OCI-LY3 (cell line): Measurements from ENCODE around the gene GJD2.

Experiments used
- H2AFZ ChIP-seq: fragments of 200-600, 300-600 bp; shearing (Covaris generic); 2 replicates; pipeline ENCODE4 v1.6.0; 2014; ENCODE audit warnings: antibody characterized with exemption, low read depth, low read length
- H3K27ac ChIP-seq: fragments of 200-600, 300-600 bp; sonication (generic); 2 replicates; pipeline ENCODE4 v1.5.1; 2014; ENCODE audit warnings: mild to moderate bottlenecking, low read length, moderate library complexity, mixed read lengths
- H3K27me3 ChIP-seq: fragments of 200-600, 300-600 bp; sonication (generic); 2 replicates; pipeline ENCODE4 v1.6.1; 2014; ENCODE audit warnings: low read depth, low read length, mixed read lengths
- H3K36me3 ChIP-seq: fragments of 200-600, 300-600 bp; sonication (generic); replicated peaks from 2 replicates; pipeline ENCODE3; 2014; ENCODE audit warnings: low read depth, low read length, mixed read lengths
- H3K4me1 ChIP-seq: fragments of 300-600, 200-600 bp; sonication (generic); 2 replicates; pipeline ENCODE4 v1.6.1; 2014; ENCODE audit warnings: low read length, mixed read lengths
- H3K4me2 ChIP-seq: fragments of 200-600, 300-600 bp; sonication (generic); 2 replicates; pipeline ENCODE4 v1.6.1; 2014; ENCODE audit warnings: low read length, mixed read lengths
- H3K4me3 ChIP-seq: fragments of 300-600, 200-600 bp; sonication (generic); 2 replicates; pipeline ENCODE4 v1.5.1; 2014; ENCODE audit warnings: antibody characterized with exemption, mild to moderate bottlenecking, low read length, moderate library complexity
- H3K79me2 ChIP-seq: fragments of 300-600, 200-600 bp; shearing (Covaris generic); 2 replicates; pipeline ENCODE4 v1.6.1; 2014; ENCODE audit warnings: mild to moderate bottlenecking, low read length, mixed read lengths
- H3K9ac ChIP-seq: fragments of 300-600, 200-600 bp; shearing (Covaris generic); 2 replicates; pipeline ENCODE4 v1.6.0; 2014; ENCODE audit warnings: mild to moderate bottlenecking, low read length, moderate library complexity
- H3K9me3 ChIP-seq: fragments of 200-600, 300-600 bp; shearing (Covaris generic); 2 replicates; pipeline ENCODE4 v1.6.1; 2014; ENCODE audit warnings: low read length, mixed read lengths; ENCODE audit not compliant: insufficient read depth
- H4K20me1 ChIP-seq: fragments of 200-600, 300-600 bp; sonication (generic); 2 replicates; pipeline ENCODE4 v1.6.1; 2016; ENCODE audit warnings: low read length, mixed read lengths; ENCODE audit not compliant: insufficient read depth
- EZH2phosphoT487 ChIP-seq: fragments of 200-600 bp; shearing (Covaris generic); IDR thresholded peaks from 2 replicates; pipeline ENCODE4 v1.6.1; 2018; ENCODE audit warnings: antibody characterized with exemption, mixed run types, low read depth
- TF ChIP-seq, protein P1 (sequence below): fragments of 200-600, 300-600 bp; sonication (generic); IDR thresholded peaks from 2 replicates; pipeline ENCODE4 v1.5.1; 2014; ENCODE audit warnings: antibody characterized with exemption, low read length, low read depth

The GJD2 gene

DNA sequence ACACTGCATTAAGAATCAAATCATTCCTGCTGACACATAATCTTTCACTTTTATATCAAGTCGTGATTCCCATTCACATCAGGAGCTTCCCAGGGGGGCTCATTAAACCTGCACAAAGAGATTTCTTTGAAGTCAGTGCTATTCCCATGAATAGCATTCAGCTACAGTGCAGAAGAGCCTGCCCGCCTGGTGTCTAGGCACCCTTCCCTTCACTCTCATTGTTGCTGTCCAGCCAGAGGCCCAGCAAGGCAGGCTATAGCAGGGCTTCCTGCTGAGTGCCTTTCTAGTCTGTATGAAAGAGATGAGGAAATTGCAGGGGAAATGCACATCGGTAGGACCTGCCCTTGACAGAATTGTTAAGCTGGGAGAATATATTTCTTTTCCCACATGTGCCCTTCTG is 4.5 kb upstream of the GJD2 start:
- Histone ChIP-seq H3K27ac (no peak overlapping the region), H2AFZ (no peak overlapping the region), H3K4me2 (no peak overlapping the region), H3K4me3 (no peak overlapping the region), H3K36me3 (no peaks in the 10 kb centered on the region), H3K4me1 (no peaks in the 10 kb centered on the region), H3K79me2 (no peaks in the 10 kb centered on the region), H3K27me3 (peaks cover 33% of the 10 kb centered on the region), H3K9ac (no peak overlapping the region), H4K20me1 (no peaks in the 10 kb centered on the region), H3K9me3 (no peaks in the 10 kb centered on the region)
- no peak for TF ChIP-seq EZH2phosphoT487
- TF ChIP-seq, protein P1, sequence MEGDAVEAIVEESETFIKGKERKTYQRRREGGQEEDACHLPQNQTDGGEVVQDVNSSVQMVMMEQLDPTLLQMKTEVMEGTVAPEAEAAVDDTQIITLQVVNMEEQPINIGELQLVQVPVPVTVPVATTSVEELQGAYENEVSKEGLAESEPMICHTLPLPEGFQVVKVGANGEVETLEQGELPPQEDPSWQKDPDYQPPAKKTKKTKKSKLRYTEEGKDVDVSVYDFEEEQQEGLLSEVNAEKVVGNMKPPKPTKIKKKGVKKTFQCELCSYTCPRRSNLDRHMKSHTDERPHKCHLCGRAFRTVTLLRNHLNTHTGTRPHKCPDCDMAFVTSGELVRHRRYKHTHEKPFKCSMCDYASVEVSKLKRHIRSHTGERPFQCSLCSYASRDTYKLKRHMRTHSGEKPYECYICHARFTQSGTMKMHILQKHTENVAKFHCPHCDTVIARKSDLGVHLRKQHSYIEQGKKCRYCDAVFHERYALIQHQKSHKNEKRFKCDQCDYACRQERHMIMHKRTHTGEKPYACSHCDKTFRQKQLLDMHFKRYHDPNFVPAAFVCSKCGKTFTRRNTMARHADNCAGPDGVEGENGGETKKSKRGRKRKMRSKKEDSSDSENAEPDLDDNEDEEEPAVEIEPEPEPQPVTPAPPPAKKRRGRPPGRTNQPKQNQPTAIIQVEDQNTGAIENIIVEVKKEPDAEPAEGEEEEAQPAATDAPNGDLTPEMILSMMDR = no peak

DNA sequence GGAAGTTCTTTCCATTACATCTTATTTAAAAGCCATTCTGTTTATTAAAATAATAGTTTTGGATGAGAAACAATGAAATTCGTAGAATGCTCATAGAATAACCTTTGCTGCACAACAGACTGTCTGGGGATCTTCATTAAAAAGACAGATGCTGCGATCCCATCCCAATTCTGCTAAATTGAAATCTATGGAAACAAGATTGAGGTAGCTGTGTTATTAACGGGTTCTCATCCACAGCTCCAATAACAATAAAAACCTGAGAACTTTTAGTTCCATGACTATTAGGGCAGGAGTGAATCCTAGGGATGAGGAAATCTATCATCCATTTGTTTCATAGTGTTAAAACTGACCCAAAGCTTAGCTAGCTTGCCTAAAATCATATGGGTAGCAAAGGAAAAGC is 2.5 kb upstream of the GJD2 start:
- H3K4me3 ChIP-seq = no peak overlapping the region
- no peak for TF ChIP-seq EZH2phosphoT487
- TF ChIP-seq, protein P1 = no peak
- H4K20me1 ChIP-seq = no peaks in the 10 kb centered on the region
- no peak overlapping the region for H2AFZ ChIP-seq
- H3K4me2 ChIP-seq = no peak overlapping the region
- H3K9me3 ChIP-seq = no peaks in the 10 kb centered on the region
- H3K79me2 ChIP-seq = no peaks in the 10 kb centered on the region
- H3K9ac ChIP-seq = no peak overlapping the region
- peaks cover 33% of the 10 kb centered on the region for H3K27me3 ChIP-seq
- H3K4me1 ChIP-seq = no peaks in the 10 kb centered on the region
- no peaks in the 10 kb centered on the region for H3K36me3 ChIP-seq
- H3K27ac ChIP-seq = no peak overlapping the region

DNA sequence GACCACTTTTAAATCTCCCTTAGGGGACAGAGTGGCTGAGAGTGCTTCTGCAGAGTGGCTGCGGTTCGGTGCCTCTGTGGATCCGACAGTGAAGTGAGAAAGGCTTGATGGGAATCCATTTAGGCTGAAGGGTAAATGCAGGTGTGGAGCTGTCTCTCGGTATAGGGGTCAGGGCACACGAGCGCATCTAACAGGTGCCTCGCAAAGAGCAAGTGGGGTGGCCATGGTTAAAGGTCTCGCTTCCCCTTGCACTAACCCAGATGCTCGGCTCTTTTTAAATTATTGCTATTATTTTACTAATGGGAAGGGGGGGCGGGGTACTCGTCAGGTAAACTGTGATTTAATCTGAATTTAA is 598 bp upstream of the GJD2 start:
- Histone ChIP-seq H3K9ac (no peak overlapping the region), H3K4me1 (no peaks in the 10 kb centered on the region), H3K27ac (no peak overlapping the region), H4K20me1 (no peaks in the 10 kb centered on the region), H2AFZ (no peak overlapping the region), H3K36me3 (no peaks in the 10 kb centered on the region), H3K27me3 (peaks cover 24% of the 10 kb centered on the region), H3K4me2 (no peak overlapping the region), H3K79me2 (no peaks in the 10 kb centered on the region), H3K9me3 (no peaks in the 10 kb centered on the region), H3K4me3 (no peak overlapping the region)
- no peak for TF ChIP-seq EZH2phosphoT487
- TF ChIP-seq, protein P1 = no peak

DNA sequence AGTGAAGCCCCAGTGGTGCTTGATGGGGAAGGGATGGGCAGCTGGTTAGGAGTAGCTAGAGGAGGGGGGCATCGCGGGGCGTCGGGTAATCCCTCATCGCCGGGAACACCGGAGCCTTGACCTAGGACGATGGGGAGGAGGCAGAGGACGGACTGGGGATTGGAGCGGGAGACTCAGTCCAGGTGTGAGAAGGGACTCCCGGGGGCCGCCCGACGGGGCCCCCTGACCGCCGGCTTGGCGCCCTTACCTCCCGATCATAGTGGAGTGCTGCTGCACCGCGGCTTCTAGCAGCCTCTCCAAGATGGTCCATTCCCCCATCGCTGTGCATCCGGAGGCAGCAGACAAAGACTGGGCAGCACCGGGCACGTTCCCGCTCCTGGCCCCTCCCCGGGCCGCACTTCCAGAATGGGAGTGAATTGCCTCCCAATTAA is 612 bp downstream of the GJD2 start:
- H3K4me3 ChIP-seq = no peak overlapping the region
- H3K79me2 ChIP-seq = no peaks in the 10 kb centered on the region

More for the DNA sequence above, 612 bp downstream of the GJD2 start:
- Histone ChIP-seq H4K20me1 (no peaks in the 10 kb centered on the region), H3K27ac (no peak overlapping the region), H3K9ac (no peak overlapping the region), H3K36me3 (no peaks in the 10 kb centered on the region), H3K27me3 (peaks cover 22% of the 10 kb centered on the region), H2AFZ (no peak overlapping the region), H3K4me1 (no peaks in the 10 kb centered on the region), H3K4me2 (no peak overlapping the region), H3K9me3 (no peaks in the 10 kb centered on the region)
- TF ChIP-seq, protein P1 = no peak
- TF ChIP-seq EZH2phosphoT487 = no peak
